ENCODE data around the gene USP50.

Gene USP50

GRCh38 chr15:50552238-50552637 is 5.8 kb upstream of the USP50 start:
- Histone ChIP-seq H3K27me3 (ENCODE audit: control insufficient read depth, insufficient read depth, low read length) (no peaks in the 10 kb centered on the region), H3K27ac (ENCODE audit: low read depth, low read length) (no peak overlapping the region), H3K4me3 (ENCODE audit: low read depth, low read length) (no peak overlapping the region), H3K4me1 (ENCODE audit: control insufficient read depth, insufficient read depth, low read length) (no peaks in the 10 kb centered on the region), H3K9ac (ENCODE audit: low read depth, low read length) (no peak overlapping the region), H3K9me3 (ENCODE audit: control insufficient read depth, insufficient read depth, low read length) (no peaks in the 10 kb centered on the region), H3K36me3 (ENCODE audit: control insufficient read depth, insufficient read depth, low read length) (peaks cover 3% of the 10 kb centered on the region; the same call in 1 of the 2 replicates)

- H3K27ac ChIP-seq (ENCODE audit: low read depth, low read length), result no peak overlapping the region
- no peak overlapping the region for H3K9ac ChIP-seq (ENCODE audit: low read depth, low read length)
- H3K4me1 ChIP-seq (ENCODE audit: control insufficient read depth, insufficient read depth, low read length), result 0 out of 2 replicates have a peak, but pooled peaks cover 3% of the 10 kb centered on the region
- H3K36me3 ChIP-seq (ENCODE audit: control insufficient read depth, insufficient read depth, low read length), result no peaks in the 10 kb centered on the region
- no peaks in the 10 kb centered on the region for H3K9me3 ChIP-seq (ENCODE audit: control insufficient read depth, insufficient read depth, low read length)
- H3K4me3 ChIP-seq (ENCODE audit: low read depth, low read length), result no peak overlapping the region
- no peaks in the 10 kb centered on the region for H3K27me3 ChIP-seq (ENCODE audit: control insufficient read depth, insufficient read depth, low read length)
Observed at GRCh38 chr15:50549326-50549725, 2.9 kb upstream of the USP50 start.

- Histone ChIP-seq H3K27me3 (ENCODE audit: control insufficient read depth, insufficient read depth, low read length) (no peaks in the 10 kb centered on the region), H3K9me3 (ENCODE audit: control insufficient read depth, insufficient read depth, low read length) (no peaks in the 10 kb centered on the region), H3K9ac (ENCODE audit: low read depth, low read length) (no peak overlapping the region), H3K36me3 (ENCODE audit: control insufficient read depth, insufficient read depth, low read length) (no peaks in the 10 kb centered on the region), H3K27ac (ENCODE audit: low read depth, low read length) (no peak overlapping the region), H3K4me1 (ENCODE audit: control insufficient read depth, insufficient read depth, low read length) (0 out of 2 replicates have a peak, but pooled peaks cover 3% of the 10 kb centered on the region), H3K4me3 (ENCODE audit: low read depth, low read length) (no peak overlapping the region)
Observed at GRCh38 chr15:50544368-50544767, 2.1 kb downstream of the USP50 start.

- no peaks in the 10 kb centered on the region for H3K9me3 ChIP-seq (ENCODE audit: control insufficient read depth, insufficient read depth, low read length)
- H3K27ac ChIP-seq (ENCODE audit: low read depth, low read length), result no peak overlapping the region
- H3K4me3 ChIP-seq (ENCODE audit: low read depth, low read length), result no peak overlapping the region
- H3K27me3 ChIP-seq (ENCODE audit: control insufficient read depth, insufficient read depth, low read length), result no peaks in the 10 kb centered on the region
- H3K36me3 ChIP-seq (ENCODE audit: control insufficient read depth, insufficient read depth, low read length), result no peaks in the 10 kb centered on the region
- H3K9ac ChIP-seq (ENCODE audit: low read depth, low read length), result no peak overlapping the region
- 0 out of 2 replicates have a peak, but pooled peaks cover 3% of the 10 kb centered on the region for H3K4me1 ChIP-seq (ENCODE audit: control insufficient read depth, insufficient read depth, low read length)
Observed at GRCh38 chr15:50543556-50543955, 2.9 kb downstream of the USP50 start.

- Histone ChIP-seq H3K4me1 (ENCODE audit: control insufficient read depth, insufficient read depth, low read length) (0 out of 2 replicates have a peak, but pooled peaks cover 3% of the 10 kb centered on the region), H3K9me3 (ENCODE audit: control insufficient read depth, insufficient read depth, low read length) (no peaks in the 10 kb centered on the region), H3K27ac (ENCODE audit: low read depth, low read length) (no peak overlapping the region), H3K27me3 (ENCODE audit: control insufficient read depth, insufficient read depth, low read length) (no peaks in the 10 kb centered on the region), H3K9ac (ENCODE audit: low read depth, low read length) (no peak overlapping the region), H3K36me3 (ENCODE audit: control insufficient read depth, insufficient read depth, low read length) (no peaks in the 10 kb centered on the region), H3K4me3 (ENCODE audit: low read depth, low read length) (no peak overlapping the region)
Observed at GRCh38 chr15:50542887-50543210, 3.6 kb downstream of the USP50 start.

GRCh38 chr15:50531766-50532165 is 14.7 kb downstream of the USP50 start:
- Histone ChIP-seq H3K4me3 (ENCODE audit: low read depth, low read length) (no peak overlapping the region), H3K27me3 (ENCODE audit: control insufficient read depth, insufficient read depth, low read length) (no peaks in the 10 kb centered on the region), H3K9me3 (ENCODE audit: control insufficient read depth, insufficient read depth, low read length) (no peaks in the 10 kb centered on the region; the same call in 1 of the 2 replicates), H3K9ac (ENCODE audit: low read depth, low read length) (no peak overlapping the region), H3K27ac (ENCODE audit: low read depth, low read length) (peak overlapping the region; percentile 7), H3K4me1 (ENCODE audit: control insufficient read depth, insufficient read depth, low read length) (no peaks in the 10 kb centered on the region), H3K36me3 (ENCODE audit: control insufficient read depth, insufficient read depth, low read length) (no peaks in the 10 kb centered on the region)

- H3K9ac ChIP-seq (ENCODE audit: low read depth, low read length), result no peak overlapping the region
- H3K4me3 ChIP-seq (ENCODE audit: low read depth, low read length), result no peak overlapping the region
- H3K9me3 ChIP-seq (ENCODE audit: control insufficient read depth, insufficient read depth, low read length), result no peaks in the 10 kb centered on the region; the same call in 1 of the 2 replicates
- H3K27me3 ChIP-seq (ENCODE audit: control insufficient read depth, insufficient read depth, low read length), result no peaks in the 10 kb centered on the region
- H3K36me3 ChIP-seq (ENCODE audit: control insufficient read depth, insufficient read depth, low read length), result no peaks in the 10 kb centered on the region
- no peak overlapping the region for H3K27ac ChIP-seq (ENCODE audit: low read depth, low read length)
- H3K4me1 ChIP-seq (ENCODE audit: control insufficient read depth, insufficient read depth, low read length), result no peaks in the 10 kb centered on the region
Observed at GRCh38 chr15:50531163-50531562, 15.3 kb downstream of the USP50 start.

GRCh38 chr15:50523851-50524251 is 22.6 kb downstream of the USP50 start:
- Histone ChIP-seq H3K36me3 (ENCODE audit: control insufficient read depth, insufficient read depth, low read length) (no peaks in the 10 kb centered on the region), H3K9ac (ENCODE audit: low read depth, low read length) (no peak overlapping the region), H3K4me1 (ENCODE audit: control insufficient read depth, insufficient read depth, low read length) (no peaks in the 10 kb centered on the region), H3K4me3 (ENCODE audit: low read depth, low read length) (no peak overlapping the region), H3K27me3 (ENCODE audit: control insufficient read depth, insufficient read depth, low read length) (no peaks in the 10 kb centered on the region), H3K9me3 (ENCODE audit: control insufficient read depth, insufficient read depth, low read length) (no peaks in the 10 kb centered on the region), H3K27ac (ENCODE audit: low read depth, low read length) (no peak overlapping the region)

GRCh38 chr15:50519740-50520425 is 26.6 kb downstream of the USP50 start:
- H3K4me3 ChIP-seq (ENCODE audit: low read depth, low read length), result no peak overlapping the region
- H3K9me3 ChIP-seq (ENCODE audit: control insufficient read depth, insufficient read depth, low read length), result no peaks in the 10 kb centered on the region
- H3K9ac ChIP-seq (ENCODE audit: low read depth, low read length), result no peak overlapping the region
- H3K36me3 ChIP-seq (ENCODE audit: control insufficient read depth, insufficient read depth, low read length), result no peaks in the 10 kb centered on the region
- H3K27me3 ChIP-seq (ENCODE audit: control insufficient read depth, insufficient read depth, low read length), result no peaks in the 10 kb centered on the region
- no peaks in the 10 kb centered on the region for H3K4me1 ChIP-seq (ENCODE audit: control insufficient read depth, insufficient read depth, low read length)
- no peak overlapping the region for H3K27ac ChIP-seq (ENCODE audit: low read depth, low read length)

GRCh38 chr15:50513001-50513400 is 33.5 kb downstream of the USP50 start:
- no peak overlapping the region for H3K27ac ChIP-seq (ENCODE audit: low read depth, low read length)
- H3K9me3 ChIP-seq (ENCODE audit: control insufficient read depth, insufficient read depth, low read length), result no peaks in the 10 kb centered on the region
- no peaks in the 10 kb centered on the region for H3K27me3 ChIP-seq (ENCODE audit: control insufficient read depth, insufficient read depth, low read length)
- H3K9ac ChIP-seq (ENCODE audit: low read depth, low read length), result no peak overlapping the region
- H3K4me3 ChIP-seq (ENCODE audit: low read depth, low read length), result no peak overlapping the region
- no peaks in the 10 kb centered on the region for H3K4me1 ChIP-seq (ENCODE audit: control insufficient read depth, insufficient read depth, low read length)
- H3K36me3 ChIP-seq (ENCODE audit: control insufficient read depth, insufficient read depth, low read length), result no peaks in the 10 kb centered on the region

GRCh38 chr15:50506121-50506520 is 40.3 kb downstream of the USP50 start:
- Histone ChIP-seq H3K4me1 (ENCODE audit: control insufficient read depth, insufficient read depth, low read length) (peaks cover 9% of the 10 kb centered on the region; the same call in 1 of the 2 replicates), H3K27me3 (ENCODE audit: control insufficient read depth, insufficient read depth, low read length) (no peaks in the 10 kb centered on the region), H3K27ac (ENCODE audit: low read depth, low read length) (no peak overlapping the region), H3K9me3 (ENCODE audit: control insufficient read depth, insufficient read depth, low read length) (no peaks in the 10 kb centered on the region), H3K36me3 (ENCODE audit: control insufficient read depth, insufficient read depth, low read length) (peaks cover 6% of the 10 kb centered on the region; the same call in 1 of the 2 replicates), H3K9ac (ENCODE audit: low read depth, low read length) (no peak overlapping the region), H3K4me3 (ENCODE audit: low read depth, low read length) (no peak overlapping the region)
